ENCODE data around the gene ABCF3. TPM values are rescaled to one million over a fixed set of nuclear protein-coding genes. Genes with fewer than 3 reads are reported as not detected.
A peak's percentile ranks its signal among the peaks of the same experiment; 100 is the strongest.

The ABCF3 gene
- total and polyA plus RNA-seq, 4 donors: 30.1 to 75.6 (median 50.6) TPM

GRCh38 chr3:184177331-184177731 lies 8.7 kb upstream of the ABCF3 start:
- no peak for ATAC-seq (ENCODE audit: low FRiP score)
- intact Hi-C loops (cut with DNase I): loop anchor here in 1 of 2 donors (5.0 kb wide), 1 partner anchor 70 kb away; the partner anchor contains the start of genes ALG3 and EEF1AKMT4
- 11 to 17% methylated on average over 4 of the region's 4 CpGs for WGBS, 2 donors

GRCh38 chr3:184177767-184178306 lies 8.2 kb upstream of the ABCF3 start:
- Histone ChIP-seq H3K27me3 (ENCODE audit: control insufficient read depth in 1 of 2, insufficient read depth in 2 of 2, low read length in 1 of 2) (no peaks in the 10 kb centered on the region), H3K4me1 (ENCODE audit: control insufficient read depth in 1 of 2, insufficient read depth in 2 of 2, low read length in 2 of 2) (no peaks in the 10 kb centered on the region), H3K9me3 (ENCODE audit: control insufficient read depth, low read length) (no peaks in the 10 kb centered on the region), H3K27ac (ENCODE audit: low read depth in 1 of 2, low read length in 2 of 2) (no peak overlapping the region), H3K36me3 (ENCODE audit: control insufficient read depth in 1 of 2, insufficient read depth in 2 of 2, low read length in 1 of 2) (peaks cover 0 to 30% of the 10 kb centered on the region in 2 donors), H3K4me3 (ENCODE audit: low read length in 2 of 2) (no peak overlapping the region)
- DNase-seq (peak in 1 of 2 donors; percentile 68), ATAC-seq (ENCODE audit: low FRiP score) (no peak)
- 86% methylated on average over 14 of the region's 14 CpGs for WGBS, 2 donors
- intact Hi-C loops (cut with DNase I): loop anchor here in 1 of 2 donors (5.0 kb wide), 1 partner anchor 69 kb away; the partner anchor contains the start of genes ALG3 and EEF1AKMT4

More at GRCh38 chr3:184177331-184177731, 8.7 kb upstream of the ABCF3 start:
- H3K4me1 ChIP-seq (ENCODE audit: control insufficient read depth in 1 of 2, insufficient read depth in 2 of 2, low read length in 2 of 2): no peaks in the 10 kb centered on the region
- H3K9me3 ChIP-seq (ENCODE audit: control insufficient read depth, low read length): no peaks in the 10 kb centered on the region
- peak; percentile 63 to 76 for DNase-seq
- peaks cover 0 to 27% of the 10 kb centered on the region in 2 donors for H3K36me3 ChIP-seq (ENCODE audit: control insufficient read depth in 1 of 2, insufficient read depth in 2 of 2, low read length in 1 of 2)
- H3K27me3 ChIP-seq (ENCODE audit: control insufficient read depth in 1 of 2, insufficient read depth in 2 of 2, low read length in 1 of 2): no peaks in the 10 kb centered on the region
- no peak overlapping the region for H3K4me3 ChIP-seq (ENCODE audit: low read length in 2 of 2)
- H3K27ac ChIP-seq (ENCODE audit: low read depth in 1 of 2, low read length in 2 of 2): peak overlapping the region; percentile 4 to 28

GRCh38 chr3:184178521-184179138 lies 7.4 kb upstream of the ABCF3 start:
- ATAC-seq (ENCODE audit: low FRiP score) (no peak), DNase-seq (peak in 1 of 2 donors; percentile 35)
- H3K27me3 ChIP-seq (ENCODE audit: control insufficient read depth in 1 of 2, insufficient read depth in 2 of 2, low read length in 1 of 2): no peaks in the 10 kb centered on the region
- H3K9me3 ChIP-seq (ENCODE audit: control insufficient read depth, low read length): no peaks in the 10 kb centered on the region
- H3K4me1 ChIP-seq (ENCODE audit: control insufficient read depth in 1 of 2, insufficient read depth in 2 of 2, low read length in 2 of 2): no peaks in the 10 kb centered on the region
- peaks cover 0 to 32% of the 10 kb centered on the region in 2 donors for H3K36me3 ChIP-seq (ENCODE audit: control insufficient read depth in 1 of 2, insufficient read depth in 2 of 2, low read length in 1 of 2)
- no peak overlapping the region for H3K4me3 ChIP-seq (ENCODE audit: low read length in 2 of 2)
- WGBS, 2 donors: 89 to 91% methylated on average over 13 of the region's 13 CpGs
- intact Hi-C loops (cut with DNase I): loop anchor here in 1 of 2 donors (5.0 kb wide), 1 partner anchor 69 kb away; the partner anchor contains the start of genes ALG3 and EEF1AKMT4
- no peak overlapping the region for H3K27ac ChIP-seq (ENCODE audit: low read depth in 1 of 2, low read length in 2 of 2)

- Histone ChIP-seq H3K27me3 (ENCODE audit: control insufficient read depth in 1 of 2, insufficient read depth in 2 of 2, low read length in 1 of 2) (no peaks in the 10 kb centered on the region), H3K36me3 (ENCODE audit: control insufficient read depth in 1 of 2, insufficient read depth in 2 of 2, low read length in 1 of 2) (peaks cover 0 to 33% of the 10 kb centered on the region in 2 donors), H3K4me1 (ENCODE audit: control insufficient read depth in 1 of 2, insufficient read depth in 2 of 2, low read length in 2 of 2) (no peaks in the 10 kb centered on the region), H3K4me3 (ENCODE audit: low read length in 2 of 2) (no peak overlapping the region), H3K27ac (ENCODE audit: low read depth in 1 of 2, low read length in 2 of 2) (no peak overlapping the region), H3K9me3 (ENCODE audit: control insufficient read depth, low read length) (no peaks in the 10 kb centered on the region)
- 87 to 90% methylated on average over 6 of the region's 6 CpGs for WGBS, 2 donors
- no peak for ATAC-seq (ENCODE audit: low FRiP score)
- intact Hi-C loops (cut with DNase I): no loop called here
- no peak for DNase-seq
These were observed 5.8 kb upstream of the ABCF3 start for GRCh38 chr3:184180165-184180564.

- Histone ChIP-seq H3K27me3 (ENCODE audit: control insufficient read depth in 1 of 2, insufficient read depth in 2 of 2, low read length in 1 of 2) (no peaks in the 10 kb centered on the region), H3K36me3 (ENCODE audit: control insufficient read depth in 1 of 2, insufficient read depth in 2 of 2, low read length in 1 of 2) (peaks cover 0 to 33% of the 10 kb centered on the region in 2 donors), H3K27ac (ENCODE audit: low read depth in 1 of 2, low read length in 2 of 2) (no peak overlapping the region), H3K4me3 (ENCODE audit: low read length in 2 of 2) (no peak overlapping the region), H3K9me3 (ENCODE audit: control insufficient read depth, low read length) (no peaks in the 10 kb centered on the region), H3K4me1 (ENCODE audit: control insufficient read depth in 1 of 2, insufficient read depth in 2 of 2, low read length in 2 of 2) (no peaks in the 10 kb centered on the region)
- DNase-seq: no peak
- no peak for ATAC-seq (ENCODE audit: low FRiP score)
- WGBS, 2 donors: 95% methylated on average over 9 of the region's 9 CpGs
- intact Hi-C loops (cut with DNase I): no loop called here
These were observed 4.4 kb upstream of the ABCF3 start for GRCh38 chr3:184181596-184181995.

GRCh38 chr3:184183679-184184078 lies 2.3 kb upstream of the ABCF3 start:
- Histone ChIP-seq H3K4me1 (ENCODE audit: control insufficient read depth in 1 of 2, insufficient read depth in 2 of 2, low read length in 2 of 2) (no peaks in the 10 kb centered on the region), H3K4me3 (ENCODE audit: low read length in 2 of 2) (no peak overlapping the region), H3K9me3 (ENCODE audit: control insufficient read depth, low read length) (no peaks in the 10 kb centered on the region), H3K36me3 (ENCODE audit: control insufficient read depth in 1 of 2, insufficient read depth in 2 of 2, low read length in 1 of 2) (peaks cover 0 to 25% of the 10 kb centered on the region in 2 donors), H3K27ac (ENCODE audit: low read depth in 1 of 2, low read length in 2 of 2) (no peak overlapping the region), H3K27me3 (ENCODE audit: control insufficient read depth in 1 of 2, insufficient read depth in 2 of 2, low read length in 1 of 2) (no peaks in the 10 kb centered on the region)
- DNase-seq (no peak), ATAC-seq (ENCODE audit: low FRiP score) (no peak)
- intact Hi-C loops (cut with DNase I): loop anchor here in 1 of 2 donors (2.0 kb wide), 1 partner anchor 49 kb away; the partner anchor contains the start of gene EIF2B5
- 76 to 82% methylated on average over 5 of the region's 5 CpGs for WGBS, 2 donors

GRCh38 chr3:184184546-184185230 lies 1.3 kb upstream of the ABCF3 start:
- no peak overlapping the region for H3K27ac ChIP-seq (ENCODE audit: low read depth in 1 of 2, low read length in 2 of 2)
- no peak for ATAC-seq (ENCODE audit: low FRiP score)
- peaks cover 0 to 22% of the 10 kb centered on the region in 2 donors for H3K36me3 ChIP-seq (ENCODE audit: control insufficient read depth in 1 of 2, insufficient read depth in 2 of 2, low read length in 1 of 2)
- intact Hi-C loops (cut with DNase I): loop anchor here (2.0 to 5.0 kb wide), 4 partner anchors 37 to 113 kb away; partner anchors contain the start of genes EIF2B5 (in 2 of the 2) and PSMD2 (in 1 of the 2)
- H3K4me3 ChIP-seq (ENCODE audit: low read length in 2 of 2): no peak overlapping the region
- 95 to 96% methylated on average over 18 of the region's 18 CpGs for WGBS, 2 donors
- H3K4me1 ChIP-seq (ENCODE audit: control insufficient read depth in 1 of 2, insufficient read depth in 2 of 2, low read length in 2 of 2): no peaks in the 10 kb centered on the region
- H3K27me3 ChIP-seq (ENCODE audit: control insufficient read depth in 1 of 2, insufficient read depth in 2 of 2, low read length in 1 of 2): no peaks in the 10 kb centered on the region
- no peaks in the 10 kb centered on the region for H3K9me3 ChIP-seq (ENCODE audit: control insufficient read depth, low read length)
- no peak for DNase-seq

GRCh38 chr3:184185461-184186183 lies 377 bp upstream of the ABCF3 start:
- H3K36me3 ChIP-seq (ENCODE audit: control insufficient read depth in 1 of 2, insufficient read depth in 2 of 2, low read length in 1 of 2): peaks cover 0 to 23% of the 10 kb centered on the region in 2 donors
- peak; percentile 97 for ATAC-seq (ENCODE audit: low FRiP score)
- whole genome bisulfite sequencing, 2 donors: 1 to 2% methylated on average over 55 of the region's 55 CpGs
- peak; percentile 100 for DNase-seq
- H3K27me3 ChIP-seq (ENCODE audit: control insufficient read depth in 1 of 2, insufficient read depth in 2 of 2, low read length in 1 of 2): no peaks in the 10 kb centered on the region
- no peaks in the 10 kb centered on the region for H3K9me3 ChIP-seq (ENCODE audit: control insufficient read depth, low read length)
- H3K4me1 ChIP-seq (ENCODE audit: control insufficient read depth in 1 of 2, insufficient read depth in 2 of 2, low read length in 2 of 2): no peaks in the 10 kb centered on the region
- H3K27ac ChIP-seq (ENCODE audit: low read depth in 1 of 2, low read length in 2 of 2): peak overlapping the region; percentile 46 to 50
- peak overlapping the region; percentile 79 to 88 for H3K4me3 ChIP-seq (ENCODE audit: low read length in 2 of 2)
- intact Hi-C loops (cut with DNase I): loop anchor here (2.0 to 5.0 kb wide), 5 partner anchors 38 to 112 kb away; partner anchors contain the start of genes EIF2B5 (in 2 of the 2), ALG3 (in 1 of the 2), EEF1AKMT4 (in 1 of the 2) and PSMD2 (in 1 of the 2)

Measured in aorta (tissue), 5 donors.